Fibroblast of the conjunctiva (primary cell): ENCODE data around the gene MEG3.

Experiments used
- DNase-seq: peaks from one replicate; pipeline ENCODE4 v3.0.0-alpha.2; 2010; ENCODE audit warnings: low read depth

MEG3 gene

GRCh38 chr14:100849115-100849781 lies 23.3 kb downstream of the MEG3 start:
- no peak for DNase-seq

- DNase-seq, result no peak
Observed at GRCh38 chr14:100850841-100851585, 25.1 kb downstream of the MEG3 start.

GRCh38 chr14:100851586-100851916 lies 25.6 kb downstream of the MEG3 start:
- DNase-seq, result no peak

- no peak for DNase-seq
Observed at GRCh38 chr14:100851946-100852620, 26.2 kb downstream of the MEG3 start.

GRCh38 chr14:100854435-100854834 lies 28.5 kb downstream of the MEG3 start:
- DNase-seq, result no peak

GRCh38 chr14:100855256-100855930 lies 29.5 kb downstream of the MEG3 start:
- DNase-seq, result no peak

- no peak for DNase-seq
Observed at GRCh38 chr14:100856056-100856950, 30.4 kb downstream of the MEG3 start.

GRCh38 chr14:100857233-100857922 lies 31.5 kb downstream of the MEG3 start:
- DNase-seq, result no peak

GRCh38 chr14:100857923-100858837 lies 32.3 kb downstream of the MEG3 start:
- no peak for DNase-seq

- DNase-seq, result no peak
Observed at GRCh38 chr14:100858838-100859220, 32.9 kb downstream of the MEG3 start.

- DNase-seq, result no peak
Observed at GRCh38 chr14:100859781-100860180, 33.9 kb downstream of the MEG3 start.

- no peak for DNase-seq
Observed at GRCh38 chr14:100860556-100861187, 34.8 kb downstream of the MEG3 start.

- no peak for DNase-seq
Observed at GRCh38 chr14:100861188-100861936, 35.4 kb downstream of the MEG3 start.

- no peak for DNase-seq
Observed at GRCh38 chr14:100861937-100862247, 36.0 kb downstream of the MEG3 start.

- no peak for DNase-seq
Observed at GRCh38 chr14:100862277-100862676, 36.4 kb downstream of the MEG3 start.

- no peak for DNase-seq
Observed at GRCh38 chr14:100862793-100863192, 36.9 kb downstream of the MEG3 start.

GRCh38 chr14:100864206-100864605 lies 38.3 kb downstream of the MEG3 start:
- DNase-seq, result no peak

GRCh38 chr14:100864960-100865681 lies 39.2 kb downstream of the MEG3 start:
- no peak for DNase-seq
